Measurements from ENCODE around the gene ST3GAL4.

GRCh38 chr11:126366064-126366822 is 10.8 kb downstream of the ST3GAL4 start:
- TF ChIP-seq CTCF (IDR thresholded peaks at IDR 0.05) (no peak), POLR2A (IDR thresholded peaks at IDR 0.05) (no peak), POLR2AphosphoS5 (IDR thresholded peaks at IDR 0.05) (no peak)
